Central memory CD4-positive, alpha-beta T cell (primary cell): Measurements from ENCODE around the gene ZNF549.
"Not testable (repeated sequence)": the region's sequence is repeated elsewhere in the genome, so short reads cannot be mapped to it uniquely, and the experiment has no call there.

Experiments
- DNase-seq: peaks from one replicate; pipeline ENCODE4 v3.0.0; 2022
- total RNA-seq, 3 experiments: gene quantifications; one replicate each; lab custom pipeline; 2026; lab: John Stamatoyannopoulos, UW

Gene ZNF549
- total RNA-seq, result 13.2 to 45.2 (median 17.7) reads per million in 3 experiments

DNA sequence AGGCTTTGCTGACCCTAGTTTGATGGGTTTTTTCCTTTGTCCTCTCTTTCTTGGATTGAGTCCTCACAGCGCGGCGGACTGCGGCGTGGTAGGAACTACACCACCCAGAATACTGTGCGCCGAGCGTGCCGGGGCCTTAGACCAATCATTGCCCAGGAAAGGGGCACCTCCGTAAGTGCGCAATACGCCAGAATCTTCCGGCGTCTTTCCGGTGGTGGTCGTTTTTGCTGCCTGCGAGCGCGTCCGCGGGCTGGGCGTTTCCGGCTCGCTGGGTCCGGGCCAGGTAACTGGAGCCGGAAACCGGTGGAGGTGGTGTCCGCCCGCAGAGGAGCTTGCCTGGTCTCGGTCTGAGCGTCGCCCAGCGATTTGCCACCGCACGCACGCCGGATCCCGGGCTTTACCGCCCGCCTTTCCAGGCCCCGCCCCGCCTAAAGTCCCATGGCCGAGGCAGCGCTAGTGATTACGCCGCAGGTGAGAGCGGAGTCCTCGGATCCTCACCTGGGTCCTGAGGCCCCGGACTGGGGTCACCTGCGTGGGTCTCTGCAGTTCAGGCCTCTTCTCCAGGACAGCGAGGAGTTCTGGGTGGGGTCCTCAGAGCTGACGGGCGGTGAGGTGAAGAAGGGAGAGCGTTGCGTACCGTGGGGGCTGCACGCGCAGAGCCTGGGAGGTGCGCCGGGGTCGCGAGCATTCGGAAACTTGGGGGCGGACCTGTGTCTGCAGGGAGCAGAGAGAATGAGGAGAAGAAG, at the start of gene ZNF549:
Gene ZNF549, plus strand, starts transcription at position 221 of the 746 bp plus-strand sequence. Its CDS starts 218 bp downstream, at position 439.
- DNase-seq, result peak; percentile 89

- DNase-seq, result peak; percentile 91
These were observed 39.5 kb upstream of the ZNF549 start, which contains the start of gene ZNF419 for GRCh38 chr19:57487477-57488298. ZNF419 (plus strand) TSS chr19:57487750; CDS start chr19:57487951, 201 bp downstream.

DNA sequence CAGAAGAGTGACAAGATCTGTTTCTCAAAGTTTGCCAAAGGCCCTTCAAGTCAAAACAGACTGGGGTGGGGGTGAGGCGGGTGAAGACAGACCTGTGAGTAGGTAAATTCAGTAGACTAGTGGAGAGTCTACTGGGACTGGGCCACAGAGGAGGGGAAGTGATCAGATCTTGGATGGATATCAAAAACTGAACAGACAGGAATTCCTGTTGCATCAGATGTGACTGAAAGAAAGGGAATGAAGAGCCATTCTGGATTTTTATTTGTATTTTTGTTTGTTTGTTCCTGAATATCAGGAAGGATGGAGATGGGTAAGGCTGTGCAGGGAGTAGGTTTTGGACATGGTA, 38.9 kb upstream of the ZNF549 start:
- DNase-seq, result not testable (repeated sequence)

- not testable (repeated sequence) for DNase-seq
These were observed 27.9 kb upstream of the ZNF549 start for GRCh38 chr19:57499332-57499679.

GRCh38 chr19:57499680-57500395, 27.3 kb upstream of the ZNF549 start, which contains the start of gene ZNF773:
ZNF773 (plus strand) TSS chr19:57499938; CDS start chr19:57500081, 143 bp downstream.
- DNase-seq, result peak; percentile 93

- DNase-seq, result not testable (repeated sequence)
These were observed 26.8 kb upstream of the ZNF549 start for GRCh38 chr19:57500400-57500799.

- no peak for DNase-seq
These were observed 21.0 kb upstream of the ZNF549 start for GRCh38 chr19:57506163-57506562.

- DNase-seq, result no peak
These were observed 15.7 kb upstream of the ZNF549 start for GRCh38 chr19:57511484-57511883.

GRCh38 chr19:57512845-57513244, 14.3 kb upstream of the ZNF549 start:
- DNase-seq, result no peak

DNA sequence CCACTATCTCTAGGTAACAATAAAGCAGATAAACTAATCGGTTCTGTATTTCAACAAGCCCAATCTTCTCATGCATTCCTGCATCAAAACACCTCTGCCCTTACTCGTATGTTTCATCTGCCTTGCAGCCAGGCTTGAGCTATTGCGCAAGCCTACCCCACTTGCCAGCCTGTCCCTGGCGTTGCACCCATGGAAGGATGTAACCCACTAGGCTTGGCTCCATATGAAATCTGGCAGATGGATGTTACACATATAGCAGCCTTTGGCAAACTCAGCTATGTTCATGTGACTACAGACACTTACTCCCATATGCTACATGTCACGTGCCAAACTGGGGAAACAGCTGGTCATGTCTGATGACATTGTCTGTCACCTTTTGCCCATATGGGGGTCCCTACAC, 11.9 kb upstream of the ZNF549 start:
- DNase-seq, result no peak

- not testable (repeated sequence) for DNase-seq
These were observed 9.1 kb upstream of the ZNF549 start for GRCh38 chr19:57518021-57518420.

DNA sequence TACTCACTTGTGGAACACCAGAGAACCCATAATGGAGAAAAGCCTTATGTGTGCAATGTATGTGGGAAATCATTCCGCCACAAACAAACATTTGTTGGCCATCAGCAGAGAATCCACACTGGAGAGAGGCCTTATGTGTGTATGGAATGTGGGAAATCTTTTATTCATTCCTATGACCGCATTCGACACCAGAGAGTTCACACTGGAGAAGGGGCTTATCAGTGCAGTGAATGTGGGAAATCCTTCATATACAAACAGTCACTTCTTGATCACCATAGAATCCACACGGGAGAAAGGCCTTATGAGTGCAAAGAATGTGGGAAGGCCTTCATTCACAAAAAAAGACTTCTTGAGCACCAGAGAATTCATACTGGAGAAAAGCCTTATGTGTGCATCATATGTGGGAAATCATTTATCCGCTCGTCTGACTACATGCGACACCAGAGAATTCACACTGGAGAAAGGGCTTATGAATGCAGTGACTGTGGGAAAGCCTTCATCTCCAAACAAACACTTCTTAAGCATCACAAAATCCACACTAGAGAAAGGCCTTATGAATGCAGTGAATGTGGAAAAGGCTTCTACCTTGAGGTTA, 10.9 kb downstream of the ZNF549 start:
- DNase-seq, result no peak

- no peak for DNase-seq
These were observed 19.4 kb downstream of the ZNF549 start for GRCh38 chr19:57546513-57546912.

GRCh38 chr19:57552432-57552831, 25.3 kb downstream of the ZNF549 start:
- DNase-seq, result no peak

GRCh38 chr19:57557659-57558058, 30.5 kb downstream of the ZNF549 start:
- no peak for DNase-seq

GRCh38 chr19:57558525-57558924, 31.4 kb downstream of the ZNF549 start:
- DNase-seq, result no peak

- DNase-seq, result no peak
These were observed 31.9 kb downstream of the ZNF549 start for GRCh38 chr19:57559008-57559403.

DNA sequence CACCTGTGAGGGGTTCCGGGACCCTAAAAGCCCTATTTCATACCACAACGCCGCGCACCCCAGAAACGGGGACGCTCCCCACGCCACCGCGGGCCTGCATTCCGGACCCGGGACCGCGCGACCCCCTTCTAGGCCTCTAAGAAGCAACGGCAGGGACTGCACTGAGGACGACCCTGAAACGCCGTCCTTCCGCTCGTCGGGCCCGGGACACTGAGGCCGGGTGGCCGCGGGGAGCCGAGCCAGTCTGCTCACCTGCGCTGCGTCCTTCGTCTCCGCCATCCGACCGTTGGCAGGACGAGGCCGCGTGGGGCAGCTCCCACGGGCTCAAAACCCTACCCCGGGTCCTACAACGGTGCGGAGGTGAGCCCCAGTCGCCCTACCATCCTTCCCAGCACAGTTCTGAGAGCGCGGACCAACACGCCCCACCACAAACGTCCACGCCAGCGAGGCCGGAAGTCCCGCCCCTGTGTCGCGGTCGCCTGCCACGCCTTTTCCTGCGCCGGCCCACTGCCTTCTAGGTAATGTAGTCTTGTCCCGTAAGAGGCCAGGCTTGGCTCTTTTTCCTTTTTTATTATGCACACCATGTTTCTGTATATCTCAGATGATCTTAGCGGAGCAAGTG, 32.4 kb downstream of the ZNF549 start, which contains the start of gene ZNF550:
Gene ZNF550, minus strand, starts transcription at position 460 of the 622 bp plus-strand sequence. Its CDS starts 181 bp downstream, at position 279.
- peak; percentile 78 for DNase-seq

GRCh38 chr19:57560049-57560491, 32.9 kb downstream of the ZNF549 start:
- DNase-seq, result no peak

DNA sequence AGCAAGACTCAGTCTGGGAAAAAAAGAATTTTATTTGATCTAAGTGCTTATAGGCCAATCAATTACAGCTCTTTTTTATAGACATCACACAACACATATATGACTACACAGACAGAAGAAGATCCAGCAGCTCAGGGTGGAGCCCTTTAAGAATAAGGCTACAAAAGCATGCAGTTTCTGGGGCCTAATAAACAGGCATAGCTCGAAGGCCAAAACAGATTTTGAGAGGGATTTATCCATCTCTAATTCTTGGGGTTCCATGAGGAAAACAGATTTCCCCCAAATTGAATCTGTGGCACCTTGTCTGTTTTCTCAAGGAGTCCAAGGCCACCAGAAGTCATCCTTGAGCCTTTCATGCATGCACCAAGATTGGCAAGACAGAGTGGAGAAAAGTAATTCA, 36.4 kb downstream of the ZNF549 start:
- DNase-seq, result no peak

GRCh38 chr19:57566396-57567265, 39.5 kb downstream of the ZNF549 start:
- DNase-seq, result no peak
